ENCODE measurements around the gene ASXL2.

DNA sequence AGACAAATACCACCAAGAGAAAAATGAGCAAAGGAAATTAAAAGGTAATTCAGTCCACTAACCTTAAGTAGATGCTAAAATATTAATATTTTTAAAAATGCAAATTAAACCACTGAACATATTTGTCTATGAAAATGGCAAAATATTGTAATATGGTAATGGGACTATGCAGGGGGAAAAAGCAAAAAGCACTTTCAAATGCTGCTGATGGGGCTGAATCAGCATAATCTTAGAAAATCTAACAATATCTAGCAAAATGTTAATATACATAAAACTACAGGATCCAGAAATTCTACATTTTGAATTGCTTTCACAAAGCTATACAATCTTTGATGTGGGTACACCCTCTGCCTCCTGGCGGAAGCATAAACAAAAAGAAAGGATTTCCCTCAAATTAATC, 118.0 kb downstream of the ASXL2 start:
- TF ChIP-seq, protein P1, sequence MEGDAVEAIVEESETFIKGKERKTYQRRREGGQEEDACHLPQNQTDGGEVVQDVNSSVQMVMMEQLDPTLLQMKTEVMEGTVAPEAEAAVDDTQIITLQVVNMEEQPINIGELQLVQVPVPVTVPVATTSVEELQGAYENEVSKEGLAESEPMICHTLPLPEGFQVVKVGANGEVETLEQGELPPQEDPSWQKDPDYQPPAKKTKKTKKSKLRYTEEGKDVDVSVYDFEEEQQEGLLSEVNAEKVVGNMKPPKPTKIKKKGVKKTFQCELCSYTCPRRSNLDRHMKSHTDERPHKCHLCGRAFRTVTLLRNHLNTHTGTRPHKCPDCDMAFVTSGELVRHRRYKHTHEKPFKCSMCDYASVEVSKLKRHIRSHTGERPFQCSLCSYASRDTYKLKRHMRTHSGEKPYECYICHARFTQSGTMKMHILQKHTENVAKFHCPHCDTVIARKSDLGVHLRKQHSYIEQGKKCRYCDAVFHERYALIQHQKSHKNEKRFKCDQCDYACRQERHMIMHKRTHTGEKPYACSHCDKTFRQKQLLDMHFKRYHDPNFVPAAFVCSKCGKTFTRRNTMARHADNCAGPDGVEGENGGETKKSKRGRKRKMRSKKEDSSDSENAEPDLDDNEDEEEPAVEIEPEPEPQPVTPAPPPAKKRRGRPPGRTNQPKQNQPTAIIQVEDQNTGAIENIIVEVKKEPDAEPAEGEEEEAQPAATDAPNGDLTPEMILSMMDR (IDR thresholded peaks at IDR 0.05; ENCODE audit: low read length) = no peak
- TF ChIP-seq EZH2phosphoT487 (IDR thresholded peaks at IDR 0.05; ENCODE audit: low read length) (no peak), EZH2 (optimal IDR thresholded peaks at IDR 0.05; ENCODE audit: low read depth, low read length) (no peak)
